ENCODE results near the gene DACT1. TPM values are rescaled to one million over a fixed set of nuclear protein-coding genes. Genes with fewer than 3 reads are reported as not detected.

Gene DACT1
- total and polyA plus RNA-seq, 4 donors = 0.32 to 3.8 (median 1.6) TPM

DNA sequence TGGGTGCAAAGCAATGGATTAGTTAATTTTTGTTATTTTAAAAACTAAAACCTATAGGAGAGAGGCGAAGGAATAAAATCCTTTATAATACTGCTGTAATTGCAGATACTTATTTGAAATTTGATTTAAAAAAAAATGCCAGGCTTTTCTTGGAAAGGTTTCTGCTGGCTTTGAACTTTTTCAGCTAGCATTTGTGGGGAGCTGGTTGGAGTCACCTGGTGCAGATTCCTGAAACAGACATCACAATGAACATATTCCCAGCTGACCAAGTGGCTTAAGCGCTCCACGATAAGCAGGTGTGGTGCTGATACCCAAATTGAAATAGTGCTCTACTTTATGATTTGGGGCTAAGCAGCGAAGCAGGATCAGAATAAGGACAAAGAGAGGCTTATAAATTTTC lies 42.9 kb downstream of the DACT1 start:
- Histone ChIP-seq H3K36me3 (ENCODE audit: control insufficient read depth in 4 of 4, insufficient read depth in 3 of 4, low read depth in 1 of 4, low read length in 3 of 4) (no peaks in the 10 kb centered on the region), H3K9me3 (ENCODE audit: control insufficient read depth in 4 of 4, low read length in 3 of 4) (no peaks in the 10 kb centered on the region), H3K4me3 (ENCODE audit: low read depth in 1 of 3, low read length in 3 of 3) (no peak overlapping the region), H3K9ac (ENCODE audit: low read depth in 1 of 2, low read length in 2 of 2) (no peak overlapping the region), H3K27ac (ENCODE audit: low read depth in 1 of 2, low read length in 2 of 2) (no peak overlapping the region), H3K27me3 (ENCODE audit: control insufficient read depth in 4 of 4, insufficient read depth in 4 of 4, low read length in 3 of 4) (peaks cover 0 to 2% (median 0%) of the 10 kb centered on the region in 4 donors), H3K4me1 (ENCODE audit: control insufficient read depth in 4 of 4, insufficient read depth in 4 of 4, low read length in 3 of 4) (no peaks in the 10 kb centered on the region)
- no peak for TF ChIP-seq TAF1 (conservative IDR thresholded peaks at IDR 0.05)
- TF ChIP-seq FOXA2 (IDR thresholded peaks at IDR 0.05) = no peak
- no peak for TF ChIP-seq RXRA (IDR thresholded peaks at IDR 0.05)
- TF ChIP-seq MAX (IDR thresholded peaks at IDR 0.05) = no peak
- no peak for TF ChIP-seq EGR1 (IDR thresholded peaks at IDR 0.05; ENCODE audit: low read depth in 2 of 2)
- TF ChIP-seq, protein P1, sequence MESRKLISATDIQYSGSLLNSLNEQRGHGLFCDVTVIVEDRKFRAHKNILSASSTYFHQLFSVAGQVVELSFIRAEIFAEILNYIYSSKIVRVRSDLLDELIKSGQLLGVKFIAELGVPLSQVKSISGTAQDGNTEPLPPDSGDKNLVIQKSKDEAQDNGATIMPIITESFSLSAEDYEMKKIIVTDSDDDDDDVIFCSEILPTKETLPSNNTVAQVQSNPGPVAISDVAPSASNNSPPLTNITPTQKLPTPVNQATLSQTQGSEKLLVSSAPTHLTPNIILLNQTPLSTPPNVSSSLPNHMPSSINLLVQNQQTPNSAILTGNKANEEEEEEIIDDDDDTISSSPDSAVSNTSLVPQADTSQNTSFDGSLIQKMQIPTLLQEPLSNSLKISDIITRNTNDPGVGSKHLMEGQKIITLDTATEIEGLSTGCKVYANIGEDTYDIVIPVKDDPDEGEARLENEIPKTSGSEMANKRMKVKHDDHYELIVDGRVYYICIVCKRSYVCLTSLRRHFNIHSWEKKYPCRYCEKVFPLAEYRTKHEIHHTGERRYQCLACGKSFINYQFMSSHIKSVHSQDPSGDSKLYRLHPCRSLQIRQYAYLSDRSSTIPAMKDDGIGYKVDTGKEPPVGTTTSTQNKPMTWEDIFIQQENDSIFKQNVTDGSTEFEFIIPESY (IDR thresholded peaks at IDR 0.05) = no peak
- no peak for DNase-seq (ENCODE audit: low spot score)
- 91% methylated on average over 4 of the region's 4 CpGs for WGBS

DNA sequence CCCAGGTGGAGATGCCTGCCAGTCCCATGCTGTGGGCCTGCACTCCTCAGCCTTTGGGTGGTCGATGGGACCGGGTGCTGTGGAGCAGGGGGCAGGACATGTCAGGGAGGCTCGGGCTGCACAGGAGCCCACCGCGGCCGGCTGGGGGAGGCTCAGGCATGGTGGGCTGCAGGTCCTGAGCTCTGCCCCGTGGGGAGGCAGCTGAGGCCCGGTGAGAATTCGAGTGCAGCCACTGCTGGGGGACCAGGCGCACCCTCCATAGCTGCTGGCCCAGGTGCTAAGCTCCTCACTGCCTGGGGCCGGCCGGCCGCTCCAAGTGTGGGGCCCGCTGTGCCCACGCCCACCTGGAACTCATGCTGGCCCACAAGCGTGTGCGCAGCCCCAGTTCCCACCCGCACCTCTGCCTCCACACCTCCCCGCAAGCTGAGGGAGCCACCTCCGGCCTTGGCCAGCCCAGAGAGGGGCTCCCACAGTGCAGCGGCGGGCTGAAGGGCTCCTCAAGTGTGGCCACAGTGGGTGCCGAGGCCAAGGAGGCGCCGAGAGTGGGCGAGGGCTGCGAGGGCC lies 49.6 kb downstream of the DACT1 start:
- Histone ChIP-seq H3K4me3 (ENCODE audit: low read depth in 1 of 3, low read length in 3 of 3) (no peak overlapping the region), H3K36me3 (ENCODE audit: control insufficient read depth in 4 of 4, insufficient read depth in 3 of 4, low read depth in 1 of 4, low read length in 3 of 4) (no peaks in the 10 kb centered on the region), H3K27me3 (ENCODE audit: control insufficient read depth in 4 of 4, insufficient read depth in 4 of 4, low read length in 3 of 4) (no peaks in the 10 kb centered on the region), H3K9ac (ENCODE audit: low read depth in 1 of 2, low read length in 2 of 2) (no peak overlapping the region), H3K9me3 (ENCODE audit: control insufficient read depth in 4 of 4, low read length in 3 of 4) (peaks cover 0 to 6% (median 2%) of the 10 kb centered on the region in 4 donors), H3K4me1 (ENCODE audit: control insufficient read depth in 4 of 4, insufficient read depth in 4 of 4, low read length in 3 of 4) (no peaks in the 10 kb centered on the region), H3K27ac (ENCODE audit: low read depth in 1 of 2, low read length in 2 of 2) (no peak overlapping the region)
- TF ChIP-seq FOXA1 (IDR thresholded peaks at IDR 0.05) = no peak
- no peak for TF ChIP-seq HNF4A (conservative IDR thresholded peaks at IDR 0.05)
- TF ChIP-seq RXRA (IDR thresholded peaks at IDR 0.05) = no peak
- TF ChIP-seq HNF4G (IDR thresholded peaks at IDR 0.05) = no peak
- TF ChIP-seq, protein P1 (IDR thresholded peaks at IDR 0.05) = no peak
- no peak for TF ChIP-seq TAF1 (conservative IDR thresholded peaks at IDR 0.05)
- no peak for TF ChIP-seq SP1 (IDR thresholded peaks at IDR 0.05)
- TF ChIP-seq, protein P2, sequence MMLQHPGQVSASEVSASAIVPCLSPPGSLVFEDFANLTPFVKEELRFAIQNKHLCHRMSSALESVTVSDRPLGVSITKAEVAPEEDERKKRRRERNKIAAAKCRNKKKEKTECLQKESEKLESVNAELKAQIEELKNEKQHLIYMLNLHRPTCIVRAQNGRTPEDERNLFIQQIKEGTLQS (IDR thresholded peaks at IDR 0.05) = no peak
- TF ChIP-seq GABPA (IDR thresholded peaks at IDR 0.05 in 1 of 2, conservative IDR thresholded peaks at IDR 0.05 in 1 of 2) = no peak
- TF ChIP-seq MAX (IDR thresholded peaks at IDR 0.05) = no peak
- TF ChIP-seq NR2F2 (IDR thresholded peaks at IDR 0.05) = no peak
- no peak for TF ChIP-seq FOXA2 (IDR thresholded peaks at IDR 0.05)
- TF ChIP-seq EGR1 (IDR thresholded peaks at IDR 0.05; ENCODE audit: low read depth in 2 of 2) = no peak
- no peak for TF ChIP-seq RAD21 (IDR thresholded peaks at IDR 0.05)
- DNase-seq (ENCODE audit: low spot score) = no peak
- WGBS = 94% methylated on average over 27 of the region's 27 CpGs
